Measurements from ENCODE around the gene THOP1. TPM values are rescaled to one million over a fixed set of nuclear protein-coding genes. Genes with fewer than 3 reads are reported as not detected.

THOP1 gene
- total and polyA plus RNA-seq, 9 donors, result 11.3 to 54.7 (median 39.5) TPM

GRCh38 chr19:2755811-2756210, 29.5 kb upstream of the THOP1 start:
- TF ChIP-seq POLR2A (IDR thresholded peaks at IDR 0.05), result no peak
- TF ChIP-seq EP300 (IDR thresholded peaks at IDR 0.05), result no peak
- no peak for TF ChIP-seq CTCF (IDR thresholded peaks at IDR 0.05)
- no peaks in the 10 kb centered on the region for H3K4me1 ChIP-seq (ENCODE audit: insufficient read depth)
- H3K27ac ChIP-seq, result no peak overlapping the region
- DNase-seq, result no peak
- no peaks in the 10 kb centered on the region for H3K36me3 ChIP-seq
- no peak overlapping the region for H3K4me3 ChIP-seq
- 80 to 89% (median 88%) methylated on average over 16 of the region's 16 CpGs for WGBS, 3 donors
- intact Hi-C loops (cut with DNase I), result no loop called here
- no peaks in the 10 kb centered on the region for H3K27me3 ChIP-seq
- no peaks in the 10 kb centered on the region for H3K9me3 ChIP-seq

DNA sequence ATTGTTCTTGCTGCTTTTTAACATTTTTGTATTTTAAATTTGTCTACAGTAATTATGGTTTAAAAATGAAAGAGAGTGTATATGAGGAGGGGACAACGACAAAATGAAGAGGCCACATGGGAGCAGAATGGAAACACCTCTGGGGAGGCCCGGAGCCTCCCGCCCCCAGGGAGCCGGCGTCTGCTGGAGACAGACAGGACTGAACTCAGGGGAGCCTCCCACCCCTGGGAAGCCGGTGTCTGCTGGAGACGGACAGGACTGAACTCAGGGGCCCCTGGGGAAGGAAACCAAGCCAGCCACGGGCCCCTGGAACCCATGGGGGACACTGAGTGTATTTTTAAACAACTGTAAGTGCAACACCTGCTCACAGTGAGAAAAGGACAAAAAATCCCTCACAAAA, 28.8 kb upstream of the THOP1 start:
- Histone ChIP-seq H3K4me3 (no peak overlapping the region), H3K27ac (no peak overlapping the region), H3K9me3 (no peaks in the 10 kb centered on the region), H3K4me1 (ENCODE audit: insufficient read depth) (no peaks in the 10 kb centered on the region), H3K36me3 (no peaks in the 10 kb centered on the region), H3K27me3 (no peaks in the 10 kb centered on the region)
- TF ChIP-seq EP300 (IDR thresholded peaks at IDR 0.05) (no peak), CTCF (IDR thresholded peaks at IDR 0.05) (no peak), POLR2A (IDR thresholded peaks at IDR 0.05) (no peak)
- WGBS, 3 donors, result 78 to 88% (median 82%) methylated on average over 8 of the region's 8 CpGs
- intact Hi-C loops (cut with DNase I), result no loop called here
- DNase-seq, result no peak

DNA sequence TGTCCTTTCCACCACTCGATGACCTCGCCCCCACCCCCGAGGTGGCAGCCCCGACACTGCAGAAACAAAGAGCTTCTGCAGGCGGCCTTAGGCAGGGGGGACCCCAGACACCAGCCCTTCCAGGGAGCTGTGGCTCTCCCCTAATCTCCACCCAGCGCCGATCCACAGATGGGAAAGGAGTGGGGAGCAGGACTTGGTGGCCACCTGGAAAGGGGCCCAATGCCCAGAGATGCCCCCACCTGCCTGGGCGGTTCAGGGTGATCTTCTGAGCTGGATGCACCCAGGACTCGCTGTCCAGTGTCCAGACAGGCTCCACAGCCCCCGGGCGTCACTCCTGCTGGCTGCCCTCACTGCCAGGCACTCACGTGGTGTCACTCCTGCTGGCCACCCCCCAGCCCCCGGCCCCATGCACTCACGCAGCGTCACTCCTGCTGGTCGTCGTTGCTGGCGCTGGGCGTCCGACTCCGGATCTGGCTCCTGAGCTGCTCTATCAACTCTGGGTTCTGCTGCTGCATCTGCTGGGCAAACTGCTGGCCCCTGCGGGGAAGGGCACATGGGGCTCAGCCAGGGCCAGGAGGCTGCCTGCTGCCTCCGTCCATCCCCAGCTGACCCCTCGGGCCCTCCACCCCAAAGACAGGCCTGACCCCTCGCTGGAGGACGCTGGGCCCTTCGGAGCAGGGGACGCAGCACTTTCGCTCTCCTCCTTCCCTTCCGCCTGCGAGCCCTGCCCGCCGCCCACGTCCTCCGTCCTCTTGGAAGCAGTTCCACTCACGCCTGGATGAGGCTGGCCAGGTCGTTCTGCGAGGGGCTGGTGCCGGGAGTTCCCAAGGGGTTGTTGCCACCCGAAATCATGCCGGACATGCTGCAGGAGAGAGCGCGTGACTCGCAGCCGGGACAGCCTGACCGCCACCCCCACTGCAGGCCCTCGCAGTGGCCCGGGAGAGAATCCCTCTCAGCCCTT, 28.1 kb upstream of the THOP1 start:
- H3K27me3 ChIP-seq, result no peaks in the 10 kb centered on the region
- WGBS, 3 donors, result 91 to 93% (median 92%) methylated on average over 48 of the region's 48 CpGs
- H3K9me3 ChIP-seq, result no peaks in the 10 kb centered on the region
- H3K36me3 ChIP-seq, result no peaks in the 10 kb centered on the region
- H3K4me1 ChIP-seq (ENCODE audit: insufficient read depth), result no peaks in the 10 kb centered on the region
- H3K4me3 ChIP-seq, result no peak overlapping the region
- TF ChIP-seq CTCF (IDR thresholded peaks at IDR 0.05), result no peak
- intact Hi-C loops (cut with DNase I), result no loop called here
- no peak for DNase-seq
- H3K27ac ChIP-seq, result no peak overlapping the region

DNA sequence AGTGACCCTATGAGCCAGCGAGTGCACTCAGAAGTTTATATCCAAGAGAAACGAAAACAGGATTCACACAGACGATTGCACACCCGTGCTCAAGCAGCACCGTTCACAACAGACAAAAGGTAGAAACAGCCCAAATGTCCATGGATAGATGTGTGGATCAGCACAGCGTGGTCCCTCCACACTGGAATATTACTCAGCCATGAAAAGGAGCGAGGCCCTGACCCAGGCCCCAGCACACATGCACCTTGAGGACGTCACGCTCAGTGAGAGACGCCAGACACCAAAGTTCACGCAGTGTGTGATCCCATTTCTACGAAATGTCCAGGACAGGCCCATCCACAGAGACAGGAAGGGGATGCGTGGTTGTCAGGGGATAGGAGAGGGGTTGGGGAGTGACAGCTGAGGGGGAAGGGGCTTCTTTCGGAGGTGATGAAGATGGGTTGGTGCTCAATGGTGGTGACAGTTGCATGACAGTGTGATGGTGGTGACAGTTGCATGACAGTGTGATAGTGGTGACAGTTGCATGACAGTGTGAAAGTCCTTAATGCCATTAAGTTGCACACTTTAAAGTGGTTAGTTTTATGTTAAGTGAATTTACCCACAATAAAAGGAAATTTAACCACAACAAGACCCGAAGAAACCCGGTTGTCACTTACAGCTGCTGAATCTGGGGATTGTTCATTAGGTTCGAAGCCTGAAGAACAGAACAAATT, 26.5 kb upstream of the THOP1 start:
- 89 to 93% (median 92%) methylated on average over 17 of the region's 17 CpGs for whole genome bisulfite sequencing, 3 donors
- TF ChIP-seq POLR2A (IDR thresholded peaks at IDR 0.05) (no peak), EP300 (IDR thresholded peaks at IDR 0.05) (no peak), CTCF (IDR thresholded peaks at IDR 0.05) (no peak)

More for the DNA sequence above, 26.5 kb upstream of the THOP1 start:
- Histone ChIP-seq H3K4me1 (ENCODE audit: insufficient read depth) (no peaks in the 10 kb centered on the region), H3K27ac (no peak overlapping the region), H3K4me3 (no peak overlapping the region), H3K36me3 (no peaks in the 10 kb centered on the region), H3K9me3 (no peaks in the 10 kb centered on the region), H3K27me3 (no peaks in the 10 kb centered on the region)
- intact Hi-C loops (cut with DNase I), result no loop called here
- DNase-seq, result no peak

All from ovary (tissue), 9 donors.